ENCODE measurements around the gene WDR38.
"Not testable (repeated sequence)": the region's sequence is repeated elsewhere in the genome, so short reads cannot be mapped to it uniquely, and the experiment has no call there.

WDR38 gene

DNA sequence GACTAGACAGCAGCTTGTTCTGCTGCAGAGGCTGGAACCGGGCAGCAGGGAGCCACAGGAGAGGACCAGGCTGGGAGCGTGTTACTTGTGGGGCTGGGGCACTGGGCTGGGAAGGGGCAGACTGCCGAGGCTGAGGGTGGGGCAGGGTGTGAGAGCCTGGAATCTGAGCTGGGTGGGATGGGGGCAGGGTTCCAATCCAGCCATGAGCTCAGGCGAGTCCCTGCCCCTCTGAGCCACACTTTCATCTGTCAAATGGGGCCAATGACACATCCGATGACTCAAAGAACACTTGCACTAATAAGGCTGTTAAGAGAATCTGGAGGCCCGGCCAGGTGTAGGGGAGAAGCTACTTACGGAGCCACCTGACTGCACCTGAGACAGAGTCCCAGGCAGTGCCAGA lies 18.7 kb upstream of the WDR38 start:
- DNase-seq (ENCODE audit: low read depth): no peak

DNA sequence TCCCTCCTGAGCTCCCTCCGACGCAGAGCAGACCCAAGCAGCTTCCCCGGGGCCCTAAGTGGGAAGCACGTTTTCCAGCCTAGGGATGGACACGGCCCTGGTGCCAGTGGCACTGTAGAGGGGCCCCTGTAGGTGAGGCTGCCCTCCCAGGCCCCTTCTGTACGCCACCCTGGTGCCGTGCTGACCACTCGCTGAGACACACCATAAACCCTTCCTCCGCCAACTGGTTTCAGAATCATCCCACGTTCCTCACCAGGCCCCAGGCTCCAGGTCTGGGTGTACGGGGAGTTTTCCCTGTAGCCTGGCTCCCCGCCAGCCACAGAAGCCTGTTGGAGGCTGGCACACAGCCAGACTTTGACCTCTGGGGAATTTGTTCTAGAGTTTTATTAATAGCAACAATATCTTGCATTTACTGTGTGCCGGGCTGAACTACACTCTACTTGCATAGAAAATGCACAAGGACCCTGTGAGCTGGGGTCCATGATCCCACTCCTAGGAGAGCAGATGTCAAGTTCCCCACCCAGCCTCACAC lies 18.2 kb upstream of the WDR38 start:
- no peak for DNase-seq (ENCODE audit: low read depth)

DNA sequence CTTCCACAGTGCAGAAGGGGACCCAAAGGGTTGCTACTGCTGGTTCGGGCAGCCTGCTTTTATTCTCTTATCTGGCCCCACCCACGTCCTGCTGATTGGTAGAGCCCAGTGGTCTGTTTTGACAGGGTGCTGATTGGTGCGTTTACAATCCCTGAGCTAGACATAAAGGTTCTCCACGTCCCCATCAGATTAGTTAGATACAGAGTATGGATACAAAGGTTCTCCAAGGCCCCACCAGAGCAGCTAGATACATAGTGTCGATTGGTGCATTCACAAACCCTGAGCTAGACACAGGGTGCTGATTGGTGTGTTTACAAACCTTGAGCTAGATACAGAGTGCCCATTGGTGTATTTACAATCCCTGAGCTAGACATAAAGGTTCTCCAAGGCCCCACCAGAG lies 15.1 kb upstream of the WDR38 start:
- not testable (repeated sequence) for DNase-seq (ENCODE audit: low read depth)

DNA sequence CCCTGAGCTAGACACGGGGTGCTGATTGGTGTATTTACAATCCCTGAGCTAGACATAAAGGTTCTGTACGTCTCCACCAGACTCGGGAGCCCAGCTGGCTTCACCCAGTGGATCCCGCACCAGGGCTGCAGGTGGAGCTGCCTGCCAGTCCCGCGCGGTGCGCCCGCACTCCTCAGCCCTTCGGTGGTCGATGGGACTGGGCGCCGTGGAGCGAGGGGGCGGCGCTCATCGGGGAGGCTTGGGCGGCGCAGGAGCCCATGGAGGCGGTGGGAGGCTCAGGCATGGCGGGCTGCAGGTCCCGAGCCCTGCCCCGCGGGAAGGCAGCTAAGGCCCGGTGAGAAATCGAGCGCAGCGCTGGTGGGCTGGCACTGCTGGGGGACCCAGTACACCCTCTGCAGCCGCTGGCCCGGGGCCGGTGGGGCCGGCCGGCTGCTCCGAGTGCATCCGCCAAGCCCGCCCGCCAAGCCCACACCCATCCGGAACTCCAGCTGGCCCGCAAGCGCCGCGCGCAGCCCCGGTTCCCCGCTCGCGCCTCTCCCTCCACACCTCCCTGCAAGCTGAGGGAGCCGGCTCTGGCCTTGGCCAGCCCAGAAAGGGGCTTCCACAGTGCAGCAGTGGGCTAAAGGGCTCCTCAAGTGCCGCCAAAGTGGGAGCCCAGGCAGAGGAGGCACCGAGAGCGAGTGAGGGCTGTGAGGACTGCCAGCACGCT lies 14.5 kb upstream of the WDR38 start:
- DNase-seq (ENCODE audit: low read depth): not testable (repeated sequence)

DNA sequence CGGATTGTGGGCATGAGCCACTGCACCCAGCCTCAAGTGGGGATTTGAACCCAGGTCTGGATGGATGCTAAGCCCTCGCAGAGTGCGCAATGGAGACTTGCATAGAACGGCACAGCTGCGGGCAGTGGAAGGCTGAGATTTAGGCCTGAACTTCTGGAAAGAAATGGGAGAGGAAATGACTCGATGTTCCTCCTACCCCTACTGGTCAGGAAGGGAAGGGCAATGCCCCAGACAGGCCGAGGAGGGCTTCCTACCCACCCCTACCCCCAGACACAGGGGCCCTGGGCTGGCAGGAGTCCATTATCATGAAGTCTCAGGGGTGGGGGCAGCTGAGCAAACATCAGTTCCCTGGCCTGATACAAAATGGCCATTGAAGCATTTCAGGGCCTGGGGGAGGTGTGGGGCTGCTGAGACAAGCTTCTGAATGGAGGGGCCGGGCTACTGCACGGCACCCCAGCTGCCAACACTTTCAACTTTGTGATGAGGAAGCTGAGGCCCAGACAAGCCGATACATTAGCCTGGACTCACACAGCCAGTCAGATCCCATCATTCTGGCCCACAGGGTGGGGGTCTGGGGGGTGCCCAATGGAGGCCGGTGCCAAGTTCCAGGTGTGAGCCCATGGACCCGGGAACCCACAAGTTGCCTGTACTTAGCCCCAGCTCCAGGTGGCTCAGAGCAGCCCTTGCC lies 13.5 kb upstream of the WDR38 start:
- DNase-seq (ENCODE audit: low read depth): no peak

DNA sequence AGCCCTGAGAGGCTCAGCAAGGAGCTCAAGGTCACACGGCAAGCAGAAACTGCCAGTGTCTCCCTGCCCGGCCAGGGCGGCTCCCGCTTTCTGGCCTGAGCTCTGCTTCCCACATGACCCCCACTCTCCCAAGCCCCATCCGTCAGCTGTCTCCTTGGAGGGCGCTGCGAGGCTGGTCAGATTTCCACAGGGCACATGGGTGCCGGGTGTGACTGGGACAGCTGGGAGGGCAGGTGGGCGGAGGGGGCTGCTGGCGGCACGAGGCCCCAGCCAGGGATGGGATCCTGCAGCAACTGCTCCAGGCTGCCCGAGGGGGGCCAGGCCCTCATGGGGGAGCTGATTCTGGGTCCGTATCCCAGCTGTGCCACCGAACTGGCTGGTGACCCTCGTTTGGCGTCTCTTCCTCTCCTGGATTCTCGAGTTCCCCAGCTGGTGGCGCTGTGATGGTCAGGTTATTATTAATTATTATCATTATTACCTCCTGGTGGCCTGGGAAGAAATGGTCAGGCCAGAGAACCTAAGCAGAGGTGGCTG lies 12.9 kb upstream of the WDR38 start:
- no peak for DNase-seq (ENCODE audit: low read depth)

DNA sequence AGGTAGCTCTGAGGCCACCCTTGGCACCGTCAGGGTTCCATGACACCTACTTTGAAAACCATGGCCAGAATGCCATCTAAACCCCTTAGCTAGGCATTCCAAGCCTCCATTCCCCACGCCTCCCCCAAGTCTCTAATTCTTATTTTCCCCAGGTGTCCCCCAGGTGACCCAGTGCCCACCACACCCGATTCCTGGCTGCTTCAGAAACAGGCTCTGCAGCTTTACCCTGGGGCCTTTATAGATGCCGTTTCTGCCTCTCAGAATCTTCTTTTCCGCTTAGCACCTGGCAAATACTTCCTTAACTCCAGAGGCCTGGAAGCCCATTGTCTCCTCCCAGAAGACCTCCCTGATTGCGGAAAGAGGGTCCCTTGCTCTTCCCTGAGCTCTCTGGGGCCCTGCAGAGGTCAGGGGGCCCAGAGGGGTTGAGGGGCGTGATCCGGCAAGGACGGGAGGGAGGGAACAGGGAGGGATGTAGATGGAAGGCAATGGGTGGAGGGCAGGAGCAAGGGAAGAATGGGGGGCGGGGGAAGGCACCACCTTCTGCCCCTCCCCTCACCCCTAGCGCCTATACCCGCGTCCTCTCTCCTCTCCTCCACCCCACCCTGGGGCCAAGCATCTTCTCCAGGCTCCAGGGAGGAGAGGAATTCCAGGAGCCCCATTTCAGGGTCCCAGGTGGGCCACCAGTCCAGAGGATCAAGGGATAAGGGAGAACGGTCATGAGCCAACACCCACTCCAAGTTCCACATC lies 12.0 kb upstream of the WDR38 start:
- DNase-seq (ENCODE audit: low read depth): no peak

DNA sequence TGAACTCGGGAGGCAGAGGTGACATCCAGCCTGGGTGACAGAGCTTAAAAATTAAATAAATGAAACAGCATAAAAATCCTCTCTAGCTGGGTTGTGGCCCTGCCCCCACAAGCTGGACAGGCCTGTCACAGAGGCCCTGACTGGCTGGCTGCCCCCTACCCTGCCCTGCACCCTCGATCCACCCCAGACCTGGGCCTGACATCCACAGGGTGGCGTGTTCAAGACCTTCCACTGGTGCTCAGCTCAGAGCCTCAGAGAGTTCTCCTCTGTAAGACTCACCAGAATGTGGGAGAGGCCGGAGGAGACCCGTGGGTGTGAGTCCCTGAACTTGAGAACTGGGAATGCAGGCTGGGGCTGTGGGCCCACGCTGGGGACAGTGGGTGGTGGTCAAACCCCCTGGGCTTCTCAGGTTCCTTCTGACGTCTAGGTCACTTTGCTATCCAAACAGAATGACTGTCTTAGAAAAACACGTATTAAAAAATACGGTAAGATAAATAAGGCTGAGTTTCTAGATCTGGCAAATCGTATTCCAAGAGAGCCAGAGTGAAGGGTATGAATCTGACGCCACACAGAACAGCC lies 9.7 kb upstream of the WDR38 start:
- no peak for DNase-seq (ENCODE audit: low read depth)

DNA sequence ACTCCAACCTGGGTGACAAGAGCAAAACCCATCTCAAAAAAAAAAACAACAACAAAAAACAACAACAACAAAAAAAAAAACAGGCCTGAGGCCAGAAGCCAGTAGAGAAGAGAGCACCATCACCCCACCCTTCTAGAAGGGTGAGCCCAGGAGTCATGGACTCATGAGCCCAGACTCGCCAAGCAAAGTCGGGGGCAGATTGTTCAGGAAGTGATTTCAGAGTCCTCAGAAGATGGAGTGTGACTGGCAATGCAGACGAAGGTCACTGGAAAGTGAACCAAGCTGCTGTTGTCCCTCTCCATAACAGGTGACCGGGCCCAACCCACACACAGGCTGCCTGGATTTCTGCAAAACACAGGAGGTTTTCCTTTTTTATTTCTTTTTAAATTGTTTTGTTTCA lies 9.0 kb upstream of the WDR38 start:
- no peak for DNase-seq (ENCODE audit: low read depth)

DNA sequence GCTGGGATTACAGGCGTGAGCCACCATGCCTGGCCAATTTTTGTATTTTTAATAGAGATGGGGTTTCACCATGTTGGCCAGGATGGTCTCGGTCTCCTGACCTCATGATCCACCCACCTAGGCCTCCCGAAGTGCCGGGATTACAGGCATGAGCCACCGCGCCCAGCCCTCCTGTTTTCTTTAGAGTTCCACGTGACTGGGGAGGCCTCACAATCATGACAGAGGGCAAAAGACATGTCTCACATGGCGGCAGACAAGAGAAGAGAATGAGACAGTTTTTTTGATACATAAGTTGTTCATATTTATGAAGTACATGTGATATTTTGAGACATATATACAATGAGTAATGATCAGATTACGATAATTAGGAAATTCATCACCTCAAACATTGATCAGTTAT lies 6.8 kb upstream of the WDR38 start:
- DNase-seq (ENCODE audit: low read depth): not testable (repeated sequence)

DNA sequence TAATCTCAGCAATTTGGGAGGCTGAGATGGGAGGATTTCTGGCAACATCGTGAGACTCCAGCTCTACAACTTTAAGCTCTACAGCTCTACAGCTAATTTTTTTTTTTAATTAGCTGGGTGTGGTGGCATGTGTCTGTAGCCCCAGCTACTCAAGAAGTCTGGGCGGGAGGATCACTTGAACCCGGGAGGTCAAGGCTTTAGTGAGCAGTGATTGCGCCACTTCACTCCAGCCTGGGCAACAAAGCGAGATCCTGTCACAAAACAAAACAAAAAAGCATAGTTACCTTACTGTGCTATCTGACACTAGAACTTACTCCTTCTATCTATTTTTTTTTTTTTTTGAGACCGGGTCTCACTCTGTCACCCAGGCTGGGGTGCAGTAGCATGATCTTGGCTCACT lies 6.3 kb upstream of the WDR38 start:
- no peak for DNase-seq (ENCODE audit: low read depth)

DNA sequence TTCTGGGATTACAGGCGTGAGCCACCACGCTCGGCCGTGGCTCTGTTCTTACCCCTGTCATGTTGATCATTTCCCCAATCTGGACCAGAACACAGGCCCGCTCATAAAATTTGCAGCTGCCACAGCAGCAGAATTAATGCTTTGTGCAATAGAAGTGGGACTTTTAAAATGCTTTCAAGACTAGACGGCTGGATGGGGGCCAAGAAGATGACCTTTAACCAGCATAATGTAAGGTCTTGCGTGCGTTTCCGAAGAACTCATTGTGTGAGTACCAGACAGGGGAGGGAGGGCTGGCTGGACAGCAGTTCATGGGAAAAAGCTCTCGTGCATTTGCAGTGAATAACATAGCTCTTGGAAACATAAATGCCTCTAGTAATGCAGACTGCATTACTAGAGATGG lies 3.5 kb upstream of the WDR38 start:
- DNase-seq (ENCODE audit: low read depth): no peak

DNA sequence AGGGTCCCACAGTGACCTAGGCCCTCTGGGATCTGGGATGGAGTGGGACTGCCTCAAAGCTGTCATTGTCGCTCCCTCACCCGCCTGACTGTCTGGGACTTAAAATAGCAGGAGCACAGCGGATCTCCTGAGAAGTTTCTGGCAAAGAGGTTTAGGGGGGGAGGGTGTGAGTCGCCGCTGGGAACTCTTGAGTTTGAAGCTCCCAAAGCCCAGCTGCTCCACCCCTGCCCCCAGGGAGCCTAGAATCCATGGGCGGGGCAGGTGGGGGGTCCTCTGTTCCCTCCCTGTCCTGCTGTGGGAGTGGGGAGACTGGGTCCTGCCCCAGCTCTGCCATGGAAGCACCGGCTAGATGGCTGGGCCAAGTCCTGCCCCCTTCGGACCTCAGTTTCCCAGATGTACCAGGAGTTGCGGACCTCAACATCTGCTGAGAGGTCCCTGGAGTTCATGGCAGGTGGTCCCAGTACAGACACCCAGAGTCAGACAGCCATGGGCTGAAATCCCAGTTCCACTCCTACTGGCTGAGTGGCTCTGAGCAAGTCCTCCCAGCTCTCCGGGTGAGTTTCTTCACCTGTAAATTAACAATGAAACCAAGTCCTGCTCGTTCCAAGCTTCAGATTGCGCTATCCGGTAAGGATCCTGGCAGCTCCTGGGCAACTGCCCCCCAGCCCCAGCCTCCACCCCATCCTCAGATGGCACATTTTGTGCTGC lies 985 bp upstream of the WDR38 start:
- no peak for DNase-seq (ENCODE audit: low read depth)

DNA sequence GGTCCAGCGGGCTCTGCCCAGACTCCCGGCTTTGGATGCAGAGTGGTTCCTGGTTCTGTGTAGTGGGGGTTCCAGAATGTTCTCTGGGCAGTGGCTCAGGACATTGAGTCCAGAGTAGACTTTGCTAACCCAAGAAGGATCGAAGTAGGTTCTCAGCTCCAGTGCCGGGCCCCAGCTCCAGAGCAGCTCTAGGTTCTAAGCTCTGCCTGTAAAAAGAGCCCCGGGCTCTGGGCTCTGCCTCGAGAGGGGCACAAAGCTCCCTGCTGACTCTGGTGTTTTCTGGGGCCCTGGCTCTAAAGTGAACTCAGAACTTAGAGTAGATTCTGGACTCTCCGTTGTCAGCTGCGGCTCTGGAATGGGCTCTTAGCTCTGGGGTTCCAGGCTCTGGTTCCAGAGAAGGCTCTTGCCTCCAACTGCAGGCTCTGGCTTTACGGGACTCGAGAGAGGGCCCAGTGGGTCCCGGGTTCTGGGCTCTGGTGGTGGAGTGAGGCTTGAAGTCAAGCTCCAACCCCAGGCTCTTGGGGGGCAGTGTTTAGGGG lies 414 bp downstream of the WDR38 start:
- no peak for DNase-seq (ENCODE audit: low read depth)

DNA sequence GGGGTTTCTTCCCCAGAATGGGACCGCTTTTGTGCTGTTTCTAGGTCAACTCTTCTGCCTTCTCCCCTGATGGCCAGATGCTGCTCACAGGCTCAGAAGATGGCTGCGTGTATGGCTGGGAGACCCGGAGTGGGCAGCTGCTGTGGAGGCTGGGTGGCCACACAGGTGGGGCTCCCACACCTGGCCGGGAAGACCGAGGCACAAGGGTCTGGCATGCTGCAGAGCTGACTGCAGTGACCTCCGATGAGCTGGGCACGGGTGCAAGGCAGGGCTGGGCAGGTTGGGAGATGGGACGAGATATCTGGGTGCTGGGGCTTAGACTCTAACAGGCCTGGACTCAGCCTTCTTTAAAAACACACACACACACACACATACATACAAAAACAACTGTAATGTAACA lies 901 bp downstream of the WDR38 start:
- no peak for DNase-seq (ENCODE audit: low read depth)

DNA sequence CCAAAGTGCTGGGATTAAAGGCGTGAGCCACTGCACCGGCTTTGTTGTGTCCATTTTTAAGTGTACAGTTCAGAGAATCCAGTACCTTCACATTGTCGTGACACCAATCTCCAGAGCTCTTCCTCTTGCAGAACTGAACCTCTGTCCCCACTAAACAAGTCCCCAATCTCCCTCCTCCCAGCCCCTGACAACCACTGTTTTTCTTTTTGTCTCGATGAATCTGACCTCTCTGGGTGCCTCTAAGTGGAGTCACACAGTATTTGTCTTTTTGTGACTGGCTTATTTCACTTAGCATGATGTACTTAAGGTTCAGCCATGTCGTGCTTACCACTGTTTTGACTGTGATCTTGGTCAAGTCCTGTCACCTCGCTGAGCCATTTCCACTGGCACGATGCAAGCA lies 1.6 kb downstream of the WDR38 start:
- no peak for DNase-seq (ENCODE audit: low read depth)

DNA sequence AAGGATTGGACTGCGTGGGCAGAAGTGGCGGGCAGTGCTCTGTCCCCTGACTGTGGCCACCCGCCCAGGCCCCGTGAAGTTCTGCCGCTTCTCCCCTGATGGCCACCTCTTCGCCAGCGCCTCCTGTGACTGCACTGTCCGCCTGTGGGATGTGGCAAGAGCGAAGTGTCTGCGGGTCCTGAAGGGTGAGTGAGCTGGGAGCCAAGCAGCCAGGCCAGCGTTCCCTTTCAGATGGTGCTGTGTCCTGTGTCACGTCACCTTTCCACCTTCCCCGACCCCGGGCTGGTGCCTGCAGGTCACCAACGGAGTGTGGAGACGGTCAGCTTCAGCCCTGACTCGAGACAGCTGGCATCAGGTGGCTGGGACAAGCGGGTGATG lies 2.3 kb downstream of the WDR38 start:
- DNase-seq (ENCODE audit: low read depth): no peak

DNA sequence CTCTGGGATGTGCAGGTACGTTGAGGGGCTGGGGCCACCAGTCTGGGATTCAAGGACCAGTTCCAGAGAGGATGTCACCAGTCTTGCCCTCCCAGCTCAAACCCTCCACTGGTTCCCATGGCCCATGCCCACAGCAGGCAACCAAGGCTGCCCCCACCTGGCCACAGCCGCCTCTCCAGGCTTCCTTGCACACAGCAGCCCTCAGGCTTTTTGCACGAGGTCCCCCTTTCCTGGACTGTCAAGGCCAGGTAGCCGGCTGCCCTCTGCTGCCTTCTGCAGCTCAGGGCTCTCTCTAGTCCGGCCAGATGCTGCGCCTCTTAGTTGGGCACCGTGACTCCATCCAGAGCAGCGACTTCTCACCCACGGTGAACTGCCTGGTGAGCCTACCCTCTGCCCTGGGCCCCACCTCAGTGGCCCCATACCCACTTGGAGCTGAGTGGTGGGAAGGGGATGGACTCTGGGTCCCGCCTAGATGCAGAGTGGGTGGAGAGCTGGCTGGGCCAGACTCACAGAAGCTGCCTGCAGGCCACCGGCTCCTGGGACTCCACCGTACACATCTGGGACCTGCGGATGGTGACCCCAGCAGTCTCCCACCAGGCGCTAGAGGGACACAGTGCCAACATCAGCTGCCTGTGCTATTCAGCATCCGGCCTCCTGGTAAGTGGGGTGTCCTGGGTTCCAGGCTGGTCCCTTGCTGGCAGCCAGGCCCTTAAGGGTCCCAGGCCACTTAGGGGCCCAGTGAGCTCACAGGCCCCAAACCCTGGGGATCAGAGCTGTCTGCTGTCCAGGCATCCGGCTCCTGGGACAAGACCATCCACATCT lies 2.9 kb downstream of the WDR38 start:
- no peak for DNase-seq (ENCODE audit: low read depth)

DNA sequence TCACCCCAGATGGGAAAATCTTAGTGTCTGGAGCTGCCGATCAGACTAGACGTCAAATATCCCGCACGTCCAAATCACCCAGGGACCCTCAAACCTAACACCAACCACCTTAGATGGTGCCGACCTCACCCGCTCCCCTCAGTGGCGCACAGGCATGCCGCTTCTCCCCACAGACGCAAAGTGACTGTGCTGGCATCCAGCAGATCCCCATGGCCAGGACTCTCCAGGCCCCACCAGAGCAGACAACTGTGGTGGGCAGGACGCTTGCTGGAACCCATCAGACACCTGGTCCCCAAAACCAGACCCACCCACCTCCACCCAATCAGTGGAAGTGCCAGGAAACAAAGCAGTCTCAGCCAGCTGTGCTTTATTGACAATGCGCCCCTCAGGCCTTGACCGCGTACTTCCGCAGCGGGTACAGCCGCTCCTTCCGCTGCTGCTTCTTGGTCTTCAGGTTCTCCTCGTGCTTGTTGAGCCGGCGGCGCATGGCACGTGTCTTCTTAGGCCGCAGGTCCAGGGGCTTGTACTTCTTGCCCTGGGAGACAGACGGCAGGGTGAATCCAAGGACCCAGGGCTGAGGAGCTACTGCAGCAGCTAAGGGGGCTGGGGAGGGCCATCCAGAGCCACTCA lies 4.4 kb downstream of the WDR38 start:
- no peak for DNase-seq (ENCODE audit: low read depth)
